K562 (cell line): ENCODE measurements around the gene KLF5. TPM values are rescaled to one million over a fixed set of nuclear protein-coding genes. Genes with fewer than 3 reads are reported as not detected.

ENCODE experiments used
- ATAC-seq: fragments of 200-7000 bp; cut with Tn5 transposase; 3 replicates; pipeline ENCODE4 v1.9.1; 2020; ENCODE audit warnings: moderate library complexity
- BruUV-seq: library from RNA; stranded (reverse); fragments of 400-500 nt; replicated peaks from 2 replicates; lab custom pipeline; 2021; lab: Mats Ljungman, UMichigan
- CTCF ChIA-PET: fragments of 300-600 bp; formaldehyde crosslinking; extraction: SDS; loops from one replicate; lab custom pipeline; 2021; ENCODE audit warnings: low intra/inter-chr PET ratio; lab: Yijun Ruan, JAX
- POLR2A ChIA-PET: fragments of 300-600, 350-650 bp; sonication (Branson Sonifier 250); formaldehyde crosslinking; extraction: SDS; loops from one replicate; lab custom pipeline; 2021; ENCODE audit warnings: antibody characterized with exemption, inconsistent platforms; lab: Yijun Ruan, JAX
- DNase-seq, 4 experiments: peaks; one replicate each; pipeline versions ENCODE4 v3.0.0 to v3.0.0-alpha.2; 2011 to 2018; ENCODE audit warnings: low spot score in 3 of 4, mixed read lengths in 3 of 4; ENCODE audit errors: extremely low read depth in 1 of 4
- FAIRE-seq: peaks from 2 replicates; lab custom pipeline; 2011; peaks lifted over from hg19 to GRCh38; lab: Jason Lieb, UNC
- H2AFZ ChIP-seq: 2 replicates; pipeline ENCODE4 v1.6.0; 2011; ENCODE audit warnings: low read depth, low read length, control low read depth, inconsistent platforms
- H3K27ac ChIP-seq: fragments of 200-600 bp; 3 replicates; pipeline ENCODE4 v1.8.0; 2011; ENCODE audit warnings: low read depth, mild to moderate bottlenecking, control low read depth, inconsistent platforms, low read length, moderate library complexity, mixed read lengths; ENCODE audit errors: extremely low read depth
- H3K27me3 ChIP-seq, 2 experiments: fragments of 300-600 bp in 1 of 2; 2 replicates in 1 of 2; 3 replicates in 1 of 2; pipeline versions ENCODE4 v1.6.0 to v1.8.0; 2011; ENCODE audit warnings: inconsistent platforms in 2 of 2, low read length in 2 of 2, mild to moderate bottlenecking in 1 of 2, mixed read lengths in 1 of 2, moderate library complexity in 1 of 2; ENCODE audit not compliant: control insufficient read depth in 2 of 2, insufficient read depth in 2 of 2
- H3K36me3 ChIP-seq: fragments of 300-600 bp; 3 replicates; pipeline ENCODE4 v1.8.0; 2011; ENCODE audit warnings: mild to moderate bottlenecking, low read length, inconsistent platforms; ENCODE audit not compliant: control insufficient read depth, insufficient read depth
- H3K4me1 ChIP-seq, 2 experiments: fragments of 200-600 bp in 1 of 2; replicated peaks in 1 of 2; 2 replicates in 1 of 2; 3 replicates in 1 of 2; pipeline versions ENCODE4 v1.5.1 to v1.8.0; 2011; ENCODE audit warnings: inconsistent platforms in 2 of 2, low read length in 2 of 2, mild to moderate bottlenecking in 1 of 2, mixed read lengths in 1 of 2, moderate library complexity in 1 of 2; ENCODE audit not compliant: control insufficient read depth in 2 of 2, insufficient read depth in 2 of 2
- H3K4me2 ChIP-seq: 2 replicates; pipeline ENCODE4 v1.6.1; 2011; ENCODE audit warnings: low read length, control low read depth, inconsistent platforms, mixed read lengths; ENCODE audit not compliant: insufficient read depth
- H3K4me3 ChIP-seq: fragments of 200-600 bp; sonication (generic), shearing (Covaris generic); 2 replicates; pipeline ENCODE4 v1.5.1; 2016; ENCODE audit warnings: control low read depth, inconsistent platforms
- H3K79me2 ChIP-seq: fragments of 200-600 bp; 3 replicates; pipeline ENCODE4 v1.8.0; 2011; ENCODE audit warnings: low read length, inconsistent platforms; ENCODE audit not compliant: control insufficient read depth, insufficient read depth
- H3K9ac ChIP-seq, 2 experiments: 2 replicates each; pipeline versions ENCODE4 v1.6.0 to v1.6.1; 2011; ENCODE audit warnings: low read depth in 2 of 2, low read length in 2 of 2, control low read depth in 1 of 2, inconsistent platforms in 1 of 2, mild to moderate bottlenecking in 1 of 2, mixed read lengths in 1 of 2; ENCODE audit not compliant: insufficient read depth in 1 of 2
- H3K9me1 ChIP-seq: one replicate; pipeline ENCODE4 v1.6.0; 2011; ENCODE audit warnings: inconsistent platforms, mild to moderate bottlenecking, low read length, moderate library complexity; ENCODE audit not compliant: control insufficient read depth, insufficient read depth
- H3K9me3 ChIP-seq: replicated peaks from 2 replicates; pipeline ENCODE4 v1.5.1; 2011; ENCODE audit warnings: low read depth, low read length, inconsistent platforms; ENCODE audit not compliant: control insufficient read depth, insufficient read depth
- H4K20me1 ChIP-seq: replicated peaks from 2 replicates; pipeline ENCODE4 v1.6.1; 2011; ENCODE audit warnings: low read length, inconsistent platforms, mixed read lengths; ENCODE audit not compliant: control insufficient read depth, insufficient read depth
- ARID3A ChIP-seq: IDR thresholded peaks from 2 replicates; pipeline ENCODE4 v1.6.1; 2012; ENCODE audit warnings: low read depth, low read length, improper control_type of control experiment, borderline replicate concordance
- ELK1 ChIP-seq: sonication (generic); formaldehyde crosslinking; IDR thresholded peaks from 2 replicates; pipeline ENCODE4 v1.8.1; 2022; ENCODE audit warnings: missing genetic modification reagents
- FOXP1 ChIP-seq: sonication (generic); formaldehyde crosslinking; IDR thresholded peaks from 2 replicates; pipeline ENCODE4 v1.8.0; 2022; ENCODE audit warnings: mild to moderate bottlenecking, missing genetic modification reagents
- MED1 ChIP-seq: sonication (generic); formaldehyde crosslinking; IDR thresholded peaks from 2 replicates; pipeline ENCODE4 v1.8.1; 2023; ENCODE audit warnings: missing genetic modification reagents, borderline replicate concordance
- MLLT1 ChIP-seq, 2 experiments: fragments of 450-650 bp; IDR thresholded peaks; 2 replicates each; pipeline ENCODE4 v1.6.1; 2016
- NBN ChIP-seq: fragments of 450-650 bp; IDR thresholded peaks from 2 replicates; pipeline ENCODE4 v1.6.1; 2016; ENCODE audit warnings: low read depth, mild to moderate bottlenecking
- ZKSCAN8 ChIP-seq: fragments of 200-800 bp; sonication (Bioruptor generic); IDR thresholded peaks from 2 replicates; pipeline ENCODE4 v1.6.1; 2016; ENCODE audit warnings: missing genetic modification characterization, missing compliant biosample characterization
- ZNF324 ChIP-seq: fragments of 250-450 bp; sonication (Bioruptor Pico); IDR thresholded peaks from 2 replicates; pipeline ENCODE4 v1.4.0; 2020; ENCODE audit warnings: mild to moderate bottlenecking
- ZNF695 ChIP-seq: fragments of 450-650 bp; formaldehyde crosslinking; IDR thresholded peaks from 2 replicates; pipeline ENCODE4 v1.4.0; 2020; ENCODE audit warnings: mild to moderate bottlenecking, moderate library complexity
- ZNF830 ChIP-seq: fragments of 250-450 bp; sonication (Bioruptor Pico); IDR thresholded peaks from 2 replicates; pipeline ENCODE4 v1.5.0; 2021; ENCODE audit warnings: mild to moderate bottlenecking
- WGBS: fragments of 100-300 bp; shearing (Covaris generic); methylation state at CpG from one replicate; pipeline ENCODE4 v1.1.6; 2016; ENCODE audit warnings: low coverage, mixed read lengths; ENCODE audit not compliant: insufficient coverage; ENCODE audit errors: missing lambda C conversion rate; 5-methylcytosine and 5-hydroxymethylcytosine counted together
- in situ Hi-C: fragments of 300-500 bp; cut with MboI; formaldehyde crosslinking; loops from 4 replicates; pipeline ENCODE4 v1.15.0; 2018; ENCODE audit warnings: inconsistent platforms, mixed read lengths
- intact Hi-C: fragments of 100-400 bp; cut with micrococcal nuclease; formaldehyde crosslinking; loops from 2 replicates; pipeline ENCODE4 v1.14.2; 2022
- polyA plus RNA-seq, 8 experiments: library from polyadenylated mRNA; depleted of rRNA in 4 of 8; stranded (reverse) in 5 of 8; unstranded in 3 of 8; fragments of >200 nt; fragmentation: Nextera tagmentation in 2 of 8; fragmentation: Illumina TruSeq in 1 of 8; extraction: Ambion mirVana in 2 of 8; extraction: Trizol in 1 of 8; gene quantifications; 2 replicates each; pipeline versions ENCODE4 v1.2.1 to v1.2.3, GENCODE V29; 2011 to 2014; ENCODE audit warnings: inconsistent platforms in 1 of 8, missing spikeins in 1 of 8
- total RNA-seq, 7 experiments: library from RNA; depleted of rRNA in 6 of 7; stranded (reverse); fragments of >200 nt in 6 of 7; fragmentation: Illumina TruSeq in 2 of 7; extraction: Trizol in 2 of 7; gene quantifications; 2 replicates each; pipeline versions ENCODE4 v1.2.1 to v1.2.3, GENCODE V29; 2011 to 2021; ENCODE audit warnings: low replicate concordance in 1 of 7

KLF5 gene
- total and polyA plus RNA-seq, 9 of the 15 experiments (the other 6 are each of a cell fraction or from before 2014, with no cell fraction given): 0.17 to 1.0 (median 0.36) TPM

- WGBS: 10% methylated on average over 10 of the region's 10 CpGs
Observed at GRCh38 chr13:73072239-73072900, 13.6 kb downstream of the KLF5 start.

More at GRCh38 chr13:73072239-73072900, 13.6 kb downstream of the KLF5 start:
- no peak overlapping the region for H2AFZ ChIP-seq
- ATAC-seq (no peak), FAIRE-seq (no peak), DNase-seq (no peak)
- in situ Hi-C loops: no loop called here
- no peak overlapping the region for H3K4me2 ChIP-seq
- no TSS peak for BruUV-seq
- H3K27ac ChIP-seq: no peak overlapping the region
- intact Hi-C loops: no loop called here
- no peaks in the 10 kb centered on the region for H3K9me1 ChIP-seq
- TF ChIP-seq NBN: no peak
- no peak for TF ChIP-seq ZKSCAN8
- TF ChIP-seq ZNF695: no peak
- no peak for TF ChIP-seq FOXP1 (CRISPR knock-in tag)
- TF ChIP-seq MLLT1 (IDR thresholded peaks at IDR 0.05): no peak
- no peak for TF ChIP-seq ZNF830
- no peak for TF ChIP-seq ZNF324 (CRISPR knock-in tag)
- no peak for TF ChIP-seq MED1 (CRISPR knock-in tag)
- no peak for TF ChIP-seq ARID3A
- no peak for TF ChIP-seq ELK1 (CRISPR knock-in tag)
- H3K27me3 ChIP-seq: 0 out of 5 replicates have a peak, but pooled peaks cover 0 to 3% of the 10 kb centered on the region in 2 experiments
- H3K4me3 ChIP-seq: no peak overlapping the region
- ChIA-PET POLR2A (interaction anchor here (0.6 to 1.5 kb wide), 2 partner anchors 12 to 1538 kb away, joined by 3 read pairs; no protein-coding TSS in a partner anchor), CTCF (no interaction called here)
- H3K36me3 ChIP-seq: no peaks in the 10 kb centered on the region
- no peak overlapping the region for H3K9ac ChIP-seq
- H3K79me2 ChIP-seq: no peaks in the 10 kb centered on the region
- no peaks in the 10 kb centered on the region for H3K4me1 ChIP-seq
- no peaks in the 10 kb centered on the region for H4K20me1 ChIP-seq
- no peaks in the 10 kb centered on the region for H3K9me3 ChIP-seq
